Subcutaneous abdominal adipose tissue (tissue), 5 donors: ENCODE results near the gene PLCB4.

ENCODE experiments used
- H3K27ac ChIP-seq: one replicate; pipeline ENCODE4 v1.7.0; 2013; ENCODE audit warnings: low read depth, mild to moderate bottlenecking, inconsistent platforms, low read length, moderate library complexity
- H3K27me3 ChIP-seq, 5 donors: one replicate each; pipeline ENCODE4 v1.7.0; 2013; ENCODE audit warnings: low read length in 5 of 5, inconsistent platforms in 1 of 5; ENCODE audit not compliant: control insufficient read depth in 5 of 5, insufficient read depth in 4 of 5
- H3K36me3 ChIP-seq, 5 donors: one replicate each; pipeline ENCODE4 v1.7.0; 2013; ENCODE audit warnings: low read length in 5 of 5; ENCODE audit not compliant: control insufficient read depth in 5 of 5, insufficient read depth in 5 of 5
- H3K4me1 ChIP-seq, 5 donors: one replicate each; pipeline ENCODE4 v1.7.0; 2013; ENCODE audit warnings: low read length in 5 of 5, mild to moderate bottlenecking in 3 of 5, moderate library complexity in 1 of 5; ENCODE audit not compliant: control insufficient read depth in 5 of 5, insufficient read depth in 5 of 5
- H3K4me3 ChIP-seq, 5 donors: one replicate each; pipeline ENCODE4 v1.7.0; 2013; ENCODE audit warnings: low read length in 5 of 5, low read depth in 1 of 5
- H3K9ac ChIP-seq, 5 donors: one replicate each; pipeline ENCODE4 v1.7.0; 2013; ENCODE audit warnings: low read length in 5 of 5, mild to moderate bottlenecking in 4 of 5, moderate library complexity in 3 of 5
- H3K9me3 ChIP-seq, 5 donors: one replicate each; pipeline ENCODE4 v1.7.0; 2013; ENCODE audit warnings: low read length in 5 of 5; ENCODE audit not compliant: control insufficient read depth in 5 of 5
- donor health status: healthy.
- donor health status: healthy.
- donor health status: healthy.
- donor health status: healthy.
- donor health status: healthy.

PLCB4 gene

DNA sequence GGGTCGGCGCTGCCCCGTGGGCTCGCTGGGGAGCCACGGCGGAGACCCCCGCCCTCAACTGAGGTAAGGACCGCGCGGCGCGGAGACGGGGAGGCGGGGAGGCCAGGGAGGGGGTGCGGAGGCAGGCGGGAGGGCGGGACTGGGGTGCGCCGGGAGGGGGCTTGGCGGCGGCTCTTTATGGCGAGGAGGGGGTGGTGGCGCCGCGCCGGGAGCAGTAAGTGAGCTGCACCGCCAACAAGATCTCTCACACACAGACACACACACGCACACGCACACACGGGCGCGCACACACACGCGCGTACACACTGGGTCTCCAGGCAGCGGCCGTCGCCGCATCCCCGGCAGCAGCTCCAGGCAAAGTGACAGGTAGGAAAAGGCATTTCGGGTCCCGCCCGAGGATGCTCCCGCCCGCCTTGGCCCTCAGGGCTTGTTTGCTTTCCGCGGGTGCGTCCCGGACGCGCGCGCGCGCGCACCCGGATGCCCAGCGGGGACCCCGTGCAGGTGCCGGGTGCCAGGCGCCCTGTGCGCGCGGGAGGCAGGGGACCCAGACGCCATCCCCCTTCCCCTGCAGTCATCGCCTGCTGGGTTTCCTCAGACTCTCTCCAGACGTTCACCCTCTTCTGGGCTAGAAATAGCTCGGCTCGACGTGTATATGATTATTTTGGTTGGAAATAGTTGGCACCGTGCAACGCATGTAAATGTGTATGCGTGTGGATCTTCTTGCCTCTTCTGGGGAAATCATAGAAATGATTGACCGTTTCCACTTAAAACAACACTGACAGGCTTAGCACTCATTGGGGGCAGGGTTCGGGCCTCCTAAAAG is at the start of gene PLCB4:
TSS of gene PLCB4 (plus strand) at position 247 of the 823 bp plus-strand sequence. CDS start 238,728 bp downstream, outside the sequence.
- Histone ChIP-seq H3K4me3 (peak within 1 kb of the TSS; percentile 62 to 78 (median 76)), H3K9ac (peak within 1 kb of the TSS in 2 of 5 donors; percentile 11 to 58), H3K9me3 (no peaks in the 10 kb centered on the region), H3K36me3 (no peaks in the 10 kb centered on the region), H3K27ac (peak within 1 kb of the TSS; percentile 23), H3K4me1 (peaks cover 0 to 22% (median 18%) of the 10 kb centered on the region in 5 donors), H3K27me3 (peaks cover 2 to 15% (median 13%) of the 10 kb centered on the region in 5 donors)

DNA sequence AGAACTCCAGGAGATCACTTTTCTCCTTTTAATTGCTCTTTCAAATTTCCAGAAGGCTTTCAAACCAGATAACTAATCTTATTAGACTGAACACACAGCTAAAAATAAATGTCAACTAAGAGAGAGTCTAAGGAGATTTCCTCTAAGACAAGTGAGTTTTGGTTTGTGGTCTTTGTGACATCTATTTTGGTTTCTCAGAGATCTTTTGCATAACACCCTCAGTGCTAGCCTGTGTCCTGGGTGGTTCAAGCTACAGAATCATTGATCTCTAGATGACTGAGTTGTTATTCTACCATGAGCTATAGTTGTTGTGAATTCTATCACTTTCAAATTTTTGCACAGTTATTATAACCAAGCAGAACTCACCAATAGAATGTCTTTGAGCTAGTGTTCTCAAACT is 49.1 kb upstream of the PLCB4 start:
- Histone ChIP-seq H3K27ac (no peak overlapping the region), H3K9me3 (no peaks in the 10 kb centered on the region), H3K4me3 (no peak overlapping the region), H3K27me3 (peaks cover 0 to 2% (median 0%) of the 10 kb centered on the region in 5 donors), H3K36me3 (no peaks in the 10 kb centered on the region), H3K4me1 (no peaks in the 10 kb centered on the region), H3K9ac (no peak overlapping the region)

DNA sequence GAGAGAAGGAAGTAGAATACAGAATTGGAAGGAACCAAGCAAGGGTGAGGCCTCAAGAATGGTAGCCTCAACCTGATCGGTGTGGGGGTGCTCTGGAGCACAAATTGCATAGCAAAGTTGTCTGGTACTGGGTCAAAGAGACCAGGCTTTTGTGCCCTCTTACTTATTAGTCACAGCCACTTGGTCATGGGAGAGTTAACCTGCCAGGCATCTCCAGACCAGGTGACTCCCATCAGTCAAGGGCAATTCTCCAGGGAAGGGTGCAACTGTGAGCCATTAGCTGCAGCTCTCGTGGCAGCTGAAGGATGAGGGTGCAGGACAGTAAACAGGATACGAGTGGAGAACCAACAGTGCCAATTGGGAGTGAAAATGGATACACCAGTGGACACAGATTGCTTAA is 47.7 kb upstream of the PLCB4 start:
- no peaks in the 10 kb centered on the region for H3K9me3 ChIP-seq
- H3K27ac ChIP-seq: no peak overlapping the region
- no peaks in the 10 kb centered on the region for H3K36me3 ChIP-seq
- H3K4me1 ChIP-seq: no peaks in the 10 kb centered on the region
- no peak overlapping the region for H3K9ac ChIP-seq
- no peak overlapping the region for H3K4me3 ChIP-seq
- peaks cover 0 to 2% (median 0%) of the 10 kb centered on the region in 5 donors for H3K27me3 ChIP-seq

DNA sequence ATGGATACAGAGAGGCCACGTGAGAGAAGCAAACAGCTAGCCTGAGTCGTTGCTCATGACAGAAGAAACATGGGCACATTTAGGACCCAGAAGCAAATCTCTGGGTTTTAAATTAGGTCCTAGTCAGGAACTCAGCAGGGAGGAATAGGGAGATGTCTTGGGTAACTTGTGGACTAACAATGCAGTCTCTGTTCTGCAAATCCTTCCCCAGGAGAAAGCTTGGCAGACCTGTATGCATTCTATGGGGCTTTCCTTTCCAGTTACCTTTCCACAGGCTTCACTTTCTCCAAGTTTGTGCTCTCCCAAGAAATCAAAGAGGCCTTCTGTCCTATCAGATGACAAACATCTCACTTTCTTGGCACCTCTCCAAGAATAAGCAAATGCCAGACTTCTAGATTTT is 47.2 kb upstream of the PLCB4 start:
- Histone ChIP-seq H3K27me3 (peaks cover 0 to 2% (median 0%) of the 10 kb centered on the region in 5 donors), H3K4me3 (no peak overlapping the region), H3K9me3 (no peaks in the 10 kb centered on the region), H3K9ac (no peak overlapping the region), H3K36me3 (no peaks in the 10 kb centered on the region), H3K27ac (no peak overlapping the region), H3K4me1 (no peaks in the 10 kb centered on the region)

DNA sequence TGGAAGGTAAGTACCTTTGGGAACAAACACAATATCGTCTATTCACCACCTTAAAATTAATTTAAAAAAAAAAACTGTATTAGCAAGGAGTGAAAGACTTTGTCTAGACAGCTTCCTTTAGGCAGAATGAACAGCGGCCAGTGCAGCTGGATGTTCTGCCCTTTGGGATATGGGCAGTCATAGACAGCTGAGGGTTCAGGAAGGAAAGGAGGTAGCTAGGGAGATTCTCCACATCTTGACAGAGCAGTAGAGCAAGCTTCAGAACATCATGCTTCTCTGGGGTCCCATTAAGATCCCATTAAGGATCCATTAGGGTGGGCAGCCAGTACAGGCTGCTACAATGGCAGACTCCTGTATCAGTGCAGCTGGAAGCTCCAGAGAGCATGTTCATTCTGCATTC is 46.5 kb upstream of the PLCB4 start:
- H3K9me3 ChIP-seq: no peaks in the 10 kb centered on the region
- no peaks in the 10 kb centered on the region for H3K4me1 ChIP-seq
- H3K27ac ChIP-seq: no peak overlapping the region
- no peak overlapping the region for H3K9ac ChIP-seq
- no peaks in the 10 kb centered on the region for H3K36me3 ChIP-seq
- peaks cover 0 to 2% (median 0%) of the 10 kb centered on the region in 5 donors for H3K27me3 ChIP-seq
- H3K4me3 ChIP-seq: no peak overlapping the region

DNA sequence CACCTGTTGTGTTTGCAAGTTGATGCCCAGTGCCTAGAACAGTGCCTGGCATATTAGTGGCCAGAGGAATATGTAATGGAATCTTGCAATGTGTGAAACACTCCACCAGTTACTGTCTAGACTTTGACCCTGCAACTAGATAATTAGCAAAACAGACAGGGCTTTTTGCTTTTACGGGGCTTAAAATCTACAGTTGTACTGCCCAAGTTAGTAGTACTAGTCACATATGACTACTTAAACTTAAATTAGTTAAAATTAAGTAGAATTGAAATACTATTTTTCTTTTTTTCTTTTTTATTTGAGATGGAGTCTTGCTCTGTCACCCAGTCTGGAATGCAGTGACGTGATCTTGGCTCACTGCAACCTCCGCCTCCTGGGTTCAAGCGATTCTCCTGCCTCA is 44.3 kb upstream of the PLCB4 start:
- no peaks in the 10 kb centered on the region for H3K4me1 ChIP-seq
- no peak overlapping the region for H3K9ac ChIP-seq
- no peak overlapping the region for H3K27ac ChIP-seq
- no peaks in the 10 kb centered on the region for H3K36me3 ChIP-seq
- no peaks in the 10 kb centered on the region for H3K9me3 ChIP-seq
- H3K4me3 ChIP-seq: no peak overlapping the region
- H3K27me3 ChIP-seq: peaks cover 0 to 2% (median 0%) of the 10 kb centered on the region in 5 donors

DNA sequence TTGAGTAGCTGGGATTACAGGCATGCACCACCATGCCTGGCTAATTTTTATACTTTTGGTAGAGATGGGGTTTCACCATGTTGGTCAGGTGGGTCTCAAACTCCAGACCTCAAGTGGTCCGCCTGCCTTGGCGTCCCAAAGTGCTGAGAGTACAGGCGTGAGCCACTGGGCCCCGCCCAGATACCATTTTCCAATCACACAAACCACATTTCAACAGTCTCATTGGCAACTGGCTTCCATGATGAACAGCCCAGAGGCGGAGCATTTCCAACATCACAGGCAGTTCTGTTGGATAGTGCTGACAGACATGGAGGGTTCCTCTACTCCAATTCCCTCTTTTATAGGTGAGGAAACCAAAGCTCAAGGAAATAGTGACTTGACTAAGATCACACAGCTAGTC is 43.9 kb upstream of the PLCB4 start:
- no peaks in the 10 kb centered on the region for H3K4me1 ChIP-seq
- H3K27me3 ChIP-seq: peaks cover 0 to 2% (median 0%) of the 10 kb centered on the region in 5 donors
- no peak overlapping the region for H3K4me3 ChIP-seq
- H3K9ac ChIP-seq: no peak overlapping the region
- no peaks in the 10 kb centered on the region for H3K9me3 ChIP-seq
- H3K36me3 ChIP-seq: no peaks in the 10 kb centered on the region
- H3K27ac ChIP-seq: no peak overlapping the region

DNA sequence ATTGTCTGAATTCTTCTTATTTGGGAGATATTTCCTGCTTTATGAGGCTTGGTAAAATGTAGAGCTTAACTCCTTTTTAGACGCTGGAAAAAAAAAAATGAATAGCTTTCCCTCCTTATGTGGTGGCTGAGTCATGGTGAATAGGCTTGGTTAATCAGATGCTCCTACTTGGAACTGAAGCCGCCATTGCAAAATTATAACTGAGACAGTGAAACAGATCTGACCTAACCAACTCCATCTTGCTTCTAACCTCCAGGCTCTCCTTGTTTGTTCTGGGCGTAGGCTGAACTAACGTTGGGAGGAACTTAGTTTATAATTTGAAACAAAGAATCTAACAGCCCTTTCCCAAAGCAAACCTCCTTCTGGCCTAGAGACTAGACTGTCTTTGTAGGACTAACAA is 43.2 kb upstream of the PLCB4 start:
- Histone ChIP-seq H3K9me3 (no peaks in the 10 kb centered on the region), H3K27ac (no peak overlapping the region), H3K36me3 (no peaks in the 10 kb centered on the region), H3K4me3 (no peak overlapping the region), H3K27me3 (peaks cover 0 to 2% (median 0%) of the 10 kb centered on the region in 5 donors), H3K4me1 (no peaks in the 10 kb centered on the region), H3K9ac (no peak overlapping the region)

DNA sequence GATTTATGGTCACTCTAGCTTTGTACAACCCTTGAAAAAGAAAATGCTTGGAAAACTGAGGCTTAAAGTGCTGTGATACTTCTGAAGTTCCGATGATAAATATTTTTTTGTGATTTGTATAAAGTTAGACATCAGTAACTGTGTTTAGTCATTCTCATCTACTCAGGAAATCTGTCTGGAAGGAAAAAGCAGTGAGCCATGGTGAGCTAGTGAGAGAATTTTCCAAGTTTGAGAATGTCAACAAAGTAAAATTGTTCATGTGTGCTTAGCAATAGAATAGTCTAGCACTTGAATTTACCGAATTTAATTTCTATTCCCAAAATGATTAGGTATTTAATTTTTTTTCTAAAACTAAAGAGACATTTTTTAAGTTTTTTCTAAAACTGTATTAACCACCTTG is 41.3 kb upstream of the PLCB4 start:
- Histone ChIP-seq H3K27ac (no peak overlapping the region), H3K27me3 (peaks cover 0 to 2% (median 0%) of the 10 kb centered on the region in 5 donors), H3K9ac (no peak overlapping the region), H3K4me3 (no peak overlapping the region), H3K36me3 (no peaks in the 10 kb centered on the region), H3K9me3 (peaks cover 0 to 3% (median 0%) of the 10 kb centered on the region in 5 donors), H3K4me1 (no peaks in the 10 kb centered on the region)

DNA sequence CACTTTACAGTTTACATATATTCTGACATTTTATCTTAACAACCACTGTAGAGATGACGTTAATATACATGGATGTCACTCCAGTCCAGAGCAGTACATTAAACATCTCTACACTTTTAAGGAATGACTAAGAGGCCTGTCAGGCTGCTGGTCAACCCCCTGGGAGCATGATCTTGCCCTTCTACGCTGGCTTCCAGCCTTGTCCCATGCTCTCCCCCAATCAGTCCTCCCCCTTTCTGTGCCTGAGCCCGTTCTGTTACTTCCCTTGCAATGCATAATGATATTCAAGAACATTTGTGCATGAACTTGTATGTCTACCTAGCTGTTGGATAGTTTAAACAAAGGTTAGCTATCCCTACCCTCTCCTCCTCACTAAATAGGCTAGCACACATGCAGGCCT is 40.5 kb upstream of the PLCB4 start:
- Histone ChIP-seq H3K36me3 (no peaks in the 10 kb centered on the region), H3K4me3 (no peak overlapping the region), H3K9me3 (peaks cover 0 to 3% (median 0%) of the 10 kb centered on the region in 5 donors), H3K27ac (no peak overlapping the region), H3K4me1 (no peaks in the 10 kb centered on the region), H3K9ac (no peak overlapping the region), H3K27me3 (no peaks in the 10 kb centered on the region)
